GM08714 (cell line): ENCODE measurements around the gene MED14.
A peak's percentile ranks its signal among the peaks of the same experiment; 100 is the strongest.

Source experiments
- H3K4me3 ChIP-seq: fragments of 200-500 bp; sonication (Bioruptor generic); 2 replicates; pipeline ENCODE4 v1.5.1; 2014; ENCODE audit warnings: mild to moderate bottlenecking, low read length, inconsistent platforms
- ZNF274 ChIP-seq: IDR thresholded peaks from 2 replicates; pipeline ENCODE4 v1.6.1; 2012; ENCODE audit warnings: mild to moderate bottlenecking, low read depth, low read length

The MED14 gene

GRCh38 chrX:40663078-40663740 lies 72.1 kb downstream of the MED14 start:
- no peak overlapping the region for H3K4me3 ChIP-seq
- TF ChIP-seq ZNF274: no peak

DNA sequence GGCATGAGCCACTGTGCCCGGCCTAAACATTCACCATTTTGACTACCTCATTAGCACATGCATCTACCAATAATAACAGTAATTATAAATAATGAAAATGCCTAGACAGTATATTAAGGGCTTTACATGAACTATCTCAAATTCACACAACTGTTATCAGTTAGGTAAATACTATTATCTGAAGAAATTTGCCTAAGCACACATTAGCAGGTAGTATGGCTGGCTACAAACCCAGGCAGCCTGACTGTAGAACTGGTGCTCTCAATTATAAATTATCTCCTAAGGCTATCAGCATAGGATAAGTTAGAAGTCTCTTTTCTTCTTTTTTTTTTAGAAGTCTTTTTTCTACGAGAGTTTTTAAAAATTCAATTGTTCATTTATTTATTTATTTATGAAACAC lies 73.9 kb downstream of the MED14 start:
- H3K4me3 ChIP-seq: no peak overlapping the region
- no peak for TF ChIP-seq ZNF274

GRCh38 chrX:40660381-40660780 lies 75.0 kb downstream of the MED14 start:
- no peak for TF ChIP-seq ZNF274
- H3K4me3 ChIP-seq: no peak overlapping the region

- no peak overlapping the region for H3K4me3 ChIP-seq
- TF ChIP-seq ZNF274: no peak
Observed at GRCh38 chrX:40653535-40653934, 81.8 kb downstream of the MED14 start.

DNA sequence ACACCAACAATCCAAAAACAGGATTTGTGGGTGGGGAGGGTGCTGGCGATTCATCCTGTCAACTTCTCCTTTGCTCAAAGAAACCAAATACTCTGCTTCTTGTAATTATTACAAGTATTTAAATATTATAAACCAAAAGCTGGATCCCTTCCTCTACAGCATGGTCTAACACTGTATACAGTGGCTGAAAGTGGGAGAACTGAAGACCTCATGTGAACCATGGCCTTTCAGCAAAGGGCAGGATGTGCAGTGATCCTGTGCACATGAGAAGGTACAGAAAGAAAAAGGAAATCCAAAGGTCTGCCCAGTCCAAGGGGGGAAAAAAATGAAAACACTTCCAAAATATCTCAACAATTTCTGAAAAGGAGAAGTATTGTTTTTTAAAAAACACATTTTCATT lies 82.7 kb downstream of the MED14 start:
- no peak overlapping the region for H3K4me3 ChIP-seq

DNA sequence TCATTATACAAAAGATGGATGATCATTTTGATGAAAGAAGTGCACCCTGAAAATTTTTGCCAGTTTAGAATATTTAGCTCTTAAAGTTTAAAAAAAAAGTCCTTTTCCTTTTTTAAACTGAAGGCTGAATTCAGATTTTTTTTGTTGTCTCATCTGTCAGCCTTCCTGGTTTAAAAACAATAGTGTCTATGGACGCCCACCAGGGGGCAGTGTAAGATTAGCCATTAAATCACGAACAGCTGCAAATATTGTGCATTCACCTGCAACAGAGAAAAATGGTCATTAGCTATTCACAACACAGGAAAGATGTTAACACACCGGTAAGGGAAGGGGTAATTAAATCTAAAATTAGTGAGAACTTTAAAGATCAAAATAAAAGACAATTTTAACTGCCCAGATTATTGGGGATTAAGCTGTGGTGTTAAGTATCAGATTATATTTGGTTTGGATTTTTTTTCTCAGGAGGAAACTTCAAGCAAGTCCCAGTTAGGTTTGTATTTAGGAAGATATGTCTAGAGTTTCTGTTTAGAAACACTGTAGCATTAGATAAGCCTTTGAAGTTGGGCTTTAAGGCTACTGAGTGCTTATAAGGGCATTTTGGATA lies 83.6 kb downstream of the MED14 start:
- H3K4me3 ChIP-seq: no peak overlapping the region
- no peak for TF ChIP-seq ZNF274

More for the DNA sequence above, 82.7 kb downstream of the MED14 start:
- no peak for TF ChIP-seq ZNF274

DNA sequence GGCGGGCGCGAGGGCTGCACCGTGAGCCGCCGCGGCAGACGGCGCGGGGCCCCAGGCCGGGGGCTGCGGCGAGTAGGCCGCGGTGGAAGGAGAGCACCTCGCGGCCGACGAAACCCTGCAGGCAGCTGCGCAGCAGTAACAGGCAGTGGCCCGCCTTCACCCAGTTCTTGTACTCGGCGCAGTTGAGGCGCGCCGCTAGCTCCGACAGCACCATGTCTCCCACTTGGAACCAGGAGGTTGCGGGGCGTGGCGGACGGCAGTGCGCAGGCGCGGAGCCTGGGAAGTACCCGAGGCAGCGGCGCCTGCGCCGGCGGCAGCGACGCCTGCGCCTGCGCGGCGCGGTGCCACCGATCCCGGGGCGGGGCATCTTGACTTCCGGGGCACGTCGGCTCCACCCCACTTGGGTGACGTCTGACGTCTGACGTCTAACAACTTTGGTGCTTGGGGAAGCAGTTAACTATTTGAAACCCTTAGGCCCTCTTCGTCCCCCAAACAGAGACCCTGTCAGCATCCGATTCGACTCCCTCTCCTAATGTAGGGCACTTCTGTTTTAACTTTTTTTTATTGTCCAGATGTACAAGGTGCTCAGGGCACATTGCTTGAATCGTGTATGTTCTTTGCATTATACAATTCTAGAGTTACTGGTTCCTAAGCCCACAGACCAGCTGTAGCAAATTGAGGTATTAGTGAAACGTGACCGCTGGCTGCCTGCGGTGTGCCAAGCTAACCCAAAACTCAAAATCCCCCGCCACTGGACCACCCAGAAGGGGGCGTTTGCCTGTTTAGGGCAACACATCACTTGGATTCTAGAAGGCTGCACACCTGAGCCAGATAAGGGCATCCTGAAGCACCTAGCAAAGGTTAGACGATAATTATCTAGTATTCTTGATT lies 87.8 kb downstream of the MED14 start, which contains the start of gene CXorf38:
CXorf38 (minus strand) TSS at position 255 of the 891 bp plus-strand sequence; CDS start at position 214, 41 bp downstream.
- peak within 1 kb of the TSS; percentile 93 for H3K4me3 ChIP-seq
- no peak for TF ChIP-seq ZNF274

- TF ChIP-seq ZNF274: no peak
Observed at GRCh38 chrX:40646489-40647306, 88.6 kb downstream of the MED14 start.

GRCh38 chrX:40644821-40645358 lies 90.5 kb downstream of the MED14 start:
- peak overlapping the region; percentile 70 for H3K4me3 ChIP-seq
- no peak for TF ChIP-seq ZNF274

More at GRCh38 chrX:40646489-40647306, 88.6 kb downstream of the MED14 start:
- H3K4me3 ChIP-seq: peak overlapping the region; percentile 93

DNA sequence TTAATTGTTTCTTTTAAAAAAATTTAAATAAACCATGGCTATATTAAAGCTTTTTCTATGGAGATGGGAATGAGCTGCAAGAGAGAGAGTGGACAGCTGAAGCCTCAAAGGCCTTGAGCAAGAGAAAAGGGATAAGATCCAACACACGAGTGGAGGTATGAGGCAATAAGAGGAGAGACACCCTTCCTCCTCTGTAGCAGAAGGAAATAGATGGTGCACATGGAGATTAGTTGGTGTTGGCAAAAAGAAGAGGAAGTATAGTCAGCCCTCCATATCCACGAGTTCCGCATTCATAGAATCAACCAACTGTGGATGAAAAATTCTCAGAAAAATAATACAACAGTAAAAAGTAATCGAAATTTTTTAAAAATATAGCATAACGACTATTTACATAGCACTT lies 91.2 kb downstream of the MED14 start:
- peak overlapping the region; percentile 70 for H3K4me3 ChIP-seq

GRCh38 chrX:40637687-40638086 lies 97.7 kb downstream of the MED14 start:
- TF ChIP-seq ZNF274: no peak
- no peak overlapping the region for H3K4me3 ChIP-seq

More for the DNA sequence above, 91.2 kb downstream of the MED14 start:
- no peak for TF ChIP-seq ZNF274

- H3K4me3 ChIP-seq: no peak overlapping the region
- TF ChIP-seq ZNF274: no peak
Observed at GRCh38 chrX:40632199-40632598, 103.1 kb downstream of the MED14 start.

- TF ChIP-seq ZNF274: no peak
- no peak overlapping the region for H3K4me3 ChIP-seq
Observed at GRCh38 chrX:40628506-40628905, 106.8 kb downstream of the MED14 start.
